NCI-H82 treated with DMSO at 0.1 percent for 48 hours (cell line): Measurements from ENCODE around the gene DEFB124.
A peak's percentile ranks its signal among the peaks of the same experiment; 100 is the strongest.
"Not testable (repeated sequence)": the region's sequence is repeated elsewhere in the genome, so short reads cannot be mapped to it uniquely, and the experiment has no call there.

Experiments used
- DNase-seq: peaks from one replicate; lab custom pipeline; 2025; ENCODE audit not compliant: unreplicated experiment; lab: John Stamatoyannopoulos, UW

The DEFB124 gene, protein sequence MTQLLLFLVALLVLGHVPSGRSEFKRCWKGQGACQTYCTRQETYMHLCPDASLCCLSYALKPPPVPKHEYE

DNA sequence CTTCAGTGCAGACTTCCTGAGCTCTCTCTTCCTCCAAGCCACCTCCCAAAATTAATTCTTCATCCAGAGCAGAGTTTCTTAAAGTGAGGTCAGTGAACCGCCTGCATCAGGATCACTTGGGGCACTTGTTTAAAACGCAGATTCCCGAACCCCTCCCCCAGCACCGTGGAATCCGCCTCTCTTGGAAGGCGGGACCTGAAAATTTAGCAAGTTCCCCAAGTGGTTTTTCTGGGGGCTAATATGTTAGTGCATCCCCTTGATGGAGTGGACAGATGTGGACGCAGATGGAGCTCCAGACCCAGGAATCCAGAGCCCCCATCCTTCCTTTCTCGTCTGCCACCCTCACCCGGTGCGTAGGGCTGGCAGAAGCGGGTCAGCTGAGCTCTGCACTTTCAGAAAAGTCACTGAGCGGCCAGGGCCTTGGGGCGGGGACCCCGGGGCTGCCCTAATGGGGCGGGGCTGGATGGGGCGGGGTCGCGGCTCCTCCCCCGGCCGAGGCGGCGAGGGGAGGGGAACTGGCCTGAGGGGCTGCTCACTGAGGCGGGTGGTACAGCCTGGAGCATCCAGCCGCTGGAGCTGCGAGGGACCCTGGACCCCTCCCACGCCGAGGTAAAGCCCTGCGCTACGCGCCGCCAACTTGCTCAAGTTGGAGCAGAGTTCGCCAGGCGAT lies at the start of gene DEFB124, which contains the start of gene REM1:
DEFB124 (minus strand) TSS at position 370 of the 670 bp plus-strand sequence. CDS start 2,114 bp downstream, outside the sequence.
REM1 (plus strand) TSS at position 531 of the 670 bp plus-strand sequence. CDS start 1,158 bp downstream, outside the sequence.
- no peak for DNase-seq

DNA sequence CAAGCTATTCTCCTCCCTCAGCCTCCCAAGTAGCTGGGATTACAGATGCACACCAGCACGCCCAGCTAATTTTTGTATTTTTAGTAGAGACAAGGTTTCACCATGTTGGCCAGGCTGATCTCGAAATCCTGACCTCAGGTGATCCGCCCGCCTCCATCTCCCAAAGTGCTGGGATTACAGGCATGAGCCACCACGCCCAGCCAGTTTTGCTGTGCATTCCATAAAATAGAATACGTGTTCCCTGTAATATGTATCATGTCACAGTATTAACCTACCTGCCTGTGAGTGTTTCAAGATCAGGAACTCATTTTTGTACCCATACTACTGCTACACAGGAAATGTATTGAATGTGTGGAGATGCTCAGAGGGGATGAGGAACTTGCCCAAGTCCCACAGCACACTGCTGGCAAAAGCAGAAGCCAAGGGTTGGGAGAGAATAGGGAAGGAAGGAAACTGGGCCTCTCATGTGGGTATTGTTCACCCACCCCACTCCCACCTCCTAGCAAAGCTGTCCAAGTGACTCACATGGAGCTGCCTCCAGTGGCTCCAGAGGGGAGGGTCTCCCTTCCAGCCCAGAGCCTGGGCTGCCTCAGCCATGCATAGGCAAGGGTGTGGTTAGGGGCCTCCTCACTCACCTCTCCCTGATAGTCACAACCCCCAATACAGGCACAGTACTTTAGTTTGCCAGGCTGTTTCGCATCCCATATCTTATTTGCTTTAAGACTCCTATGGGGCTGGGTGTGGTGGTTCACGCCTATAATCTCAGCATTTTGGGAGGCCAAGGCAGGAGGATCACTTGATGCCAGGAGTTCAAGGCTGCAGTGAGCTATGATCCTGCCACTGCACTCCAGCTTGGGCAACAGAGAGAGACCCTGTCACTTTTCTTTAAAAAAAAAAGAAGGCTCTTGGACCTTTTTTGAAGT lies 48.7 kb upstream of the DEFB124 start:
- DNase-seq = no peak

DNA sequence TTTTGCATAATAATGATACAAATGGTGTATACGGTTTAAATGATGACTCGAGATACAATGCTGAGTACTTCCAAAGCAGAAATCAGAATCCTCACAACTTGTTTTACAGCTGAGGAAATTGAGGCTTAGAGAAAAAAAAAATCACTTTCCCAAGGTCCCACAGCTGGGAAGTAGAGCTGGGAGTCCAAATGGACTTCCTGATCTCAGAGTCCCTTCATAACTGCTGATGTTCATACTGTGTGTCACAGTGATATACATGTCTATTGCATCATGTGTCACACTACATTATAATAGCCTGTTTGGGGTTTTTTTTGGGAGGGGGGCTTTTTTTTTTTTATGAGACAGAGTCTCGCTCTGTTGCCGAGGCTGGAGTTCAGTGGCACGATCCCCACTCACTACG lies 47.8 kb upstream of the DEFB124 start:
- no peak for DNase-seq

DNA sequence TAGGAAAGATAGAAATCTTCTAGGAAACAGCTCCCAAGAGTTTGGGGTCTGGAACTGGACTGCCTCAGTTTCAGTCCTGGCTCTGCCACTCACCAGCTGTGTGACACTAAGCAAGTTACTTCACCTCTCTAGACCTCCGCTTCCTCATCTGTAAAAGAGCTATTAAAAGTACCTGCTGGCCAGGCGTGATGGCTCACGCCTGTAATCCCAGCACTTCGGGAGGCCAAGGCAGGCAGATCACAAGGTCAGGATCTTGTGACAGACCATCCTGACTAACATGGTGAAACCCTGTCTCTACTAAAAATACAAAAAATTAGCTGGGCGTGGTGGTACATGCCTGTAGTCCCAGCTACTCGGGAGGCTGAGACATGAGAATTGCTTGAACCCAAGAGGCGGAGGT lies 46.3 kb upstream of the DEFB124 start:
- not testable (repeated sequence) for DNase-seq

DNA sequence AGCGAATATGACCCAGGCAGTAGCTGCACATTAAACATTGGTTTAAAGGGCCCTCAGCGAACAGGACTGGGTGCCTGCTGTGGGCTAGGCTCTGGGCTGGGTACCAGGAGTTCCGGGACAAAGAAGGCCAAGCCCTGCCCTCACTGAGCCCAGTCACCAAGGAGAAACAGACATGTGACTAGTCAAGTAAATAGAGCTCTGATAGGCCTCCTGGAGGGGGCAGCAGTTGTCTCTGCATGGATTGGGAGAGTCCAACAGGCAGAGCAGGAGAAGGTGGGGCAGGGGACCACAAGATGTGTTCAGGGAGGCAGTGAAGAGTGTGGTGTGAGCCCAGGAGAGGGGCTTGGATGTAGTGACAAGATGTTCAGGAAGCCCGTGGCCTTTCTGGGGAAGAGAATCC lies 42.4 kb upstream of the DEFB124 start:
- peak; percentile 18 for DNase-seq

DNA sequence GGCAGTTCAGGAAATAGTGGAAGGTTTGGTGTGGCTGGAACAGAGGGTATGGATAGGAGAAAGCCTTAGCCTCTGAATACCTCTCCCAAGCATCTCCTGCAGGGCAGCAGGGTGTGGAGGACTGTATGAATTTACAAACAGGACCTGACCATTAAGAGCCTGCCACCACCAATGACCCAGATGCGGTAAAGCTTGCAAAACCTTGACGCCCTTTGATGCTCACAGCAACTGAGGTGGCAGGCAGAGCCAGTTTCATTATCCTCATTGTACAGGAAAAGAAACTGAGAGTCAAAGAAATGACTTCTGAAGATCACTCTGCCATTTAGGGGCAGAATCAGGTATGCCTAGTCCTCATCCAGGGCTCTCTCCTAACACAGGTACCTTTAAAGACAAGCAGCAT lies 41.7 kb upstream of the DEFB124 start:
- DNase-seq = no peak

DNA sequence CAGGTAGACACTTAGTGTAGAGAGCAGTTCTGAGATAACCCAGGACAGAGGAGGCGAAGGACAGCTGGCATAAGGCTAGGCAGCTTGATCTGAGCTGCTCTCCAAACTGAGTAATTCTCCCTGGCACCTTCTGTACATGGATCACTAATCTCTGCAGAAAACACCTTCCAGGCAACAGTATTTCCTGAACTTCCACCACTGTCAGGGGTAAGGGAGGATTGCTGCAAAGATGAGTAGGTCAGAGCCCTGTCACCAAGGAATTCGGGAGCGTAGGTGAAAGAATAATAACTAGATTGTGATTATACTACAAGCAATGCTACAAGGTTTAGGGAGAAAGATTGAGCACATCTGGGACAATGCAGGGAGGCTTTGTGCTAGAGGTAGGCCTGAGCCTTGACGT lies 41.2 kb upstream of the DEFB124 start:
- no peak for DNase-seq

DNA sequence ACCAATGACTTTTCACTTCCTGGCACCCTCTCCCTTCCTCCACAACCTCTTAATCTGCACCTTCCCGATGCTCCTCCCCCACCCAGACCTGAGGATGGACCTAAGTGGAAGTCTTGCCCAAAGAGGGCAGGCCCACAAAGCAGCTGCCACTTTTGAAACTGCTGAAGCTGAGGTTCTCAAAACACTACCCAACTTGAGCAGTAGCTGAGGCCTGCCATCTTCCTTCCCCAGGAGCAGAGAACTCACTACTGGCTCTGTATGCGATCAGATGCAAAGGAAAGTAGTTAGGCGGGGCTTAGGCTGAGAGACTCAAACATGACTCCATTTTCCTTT lies 40.8 kb upstream of the DEFB124 start:
- no peak for DNase-seq

DNA sequence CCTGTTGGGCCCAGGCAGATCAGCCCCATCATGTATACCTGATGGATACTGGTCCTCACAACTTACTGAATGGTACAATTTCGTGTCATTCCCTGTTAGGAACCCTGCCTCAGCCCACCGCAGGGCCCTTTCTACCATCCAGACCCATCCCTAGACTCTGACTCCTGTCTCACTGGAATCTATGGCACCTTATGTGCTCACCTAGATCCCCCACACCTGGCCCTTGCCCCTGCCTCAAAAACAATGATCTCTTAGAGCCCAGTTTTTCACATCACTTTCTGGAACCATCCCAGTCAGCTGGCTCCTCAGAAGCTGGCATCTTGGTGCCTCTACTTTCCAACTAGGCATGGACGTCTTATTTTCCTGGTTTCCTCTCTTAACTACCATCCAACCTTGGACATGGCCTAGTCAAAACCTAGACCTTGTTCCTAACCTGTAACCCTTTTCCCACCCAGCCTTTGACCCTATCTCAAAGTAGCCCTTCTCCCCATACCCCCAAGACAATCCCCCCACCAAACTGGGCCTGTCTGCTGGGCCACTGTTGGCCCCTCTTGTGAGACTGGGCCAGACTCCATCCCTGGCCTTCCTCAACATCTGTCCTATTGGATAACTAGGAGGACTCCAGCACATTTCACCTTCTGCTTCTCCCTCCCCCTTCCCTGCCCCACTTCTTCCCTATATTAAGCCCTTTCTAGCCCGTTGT lies 40.3 kb upstream of the DEFB124 start:
- no peak for DNase-seq

DNA sequence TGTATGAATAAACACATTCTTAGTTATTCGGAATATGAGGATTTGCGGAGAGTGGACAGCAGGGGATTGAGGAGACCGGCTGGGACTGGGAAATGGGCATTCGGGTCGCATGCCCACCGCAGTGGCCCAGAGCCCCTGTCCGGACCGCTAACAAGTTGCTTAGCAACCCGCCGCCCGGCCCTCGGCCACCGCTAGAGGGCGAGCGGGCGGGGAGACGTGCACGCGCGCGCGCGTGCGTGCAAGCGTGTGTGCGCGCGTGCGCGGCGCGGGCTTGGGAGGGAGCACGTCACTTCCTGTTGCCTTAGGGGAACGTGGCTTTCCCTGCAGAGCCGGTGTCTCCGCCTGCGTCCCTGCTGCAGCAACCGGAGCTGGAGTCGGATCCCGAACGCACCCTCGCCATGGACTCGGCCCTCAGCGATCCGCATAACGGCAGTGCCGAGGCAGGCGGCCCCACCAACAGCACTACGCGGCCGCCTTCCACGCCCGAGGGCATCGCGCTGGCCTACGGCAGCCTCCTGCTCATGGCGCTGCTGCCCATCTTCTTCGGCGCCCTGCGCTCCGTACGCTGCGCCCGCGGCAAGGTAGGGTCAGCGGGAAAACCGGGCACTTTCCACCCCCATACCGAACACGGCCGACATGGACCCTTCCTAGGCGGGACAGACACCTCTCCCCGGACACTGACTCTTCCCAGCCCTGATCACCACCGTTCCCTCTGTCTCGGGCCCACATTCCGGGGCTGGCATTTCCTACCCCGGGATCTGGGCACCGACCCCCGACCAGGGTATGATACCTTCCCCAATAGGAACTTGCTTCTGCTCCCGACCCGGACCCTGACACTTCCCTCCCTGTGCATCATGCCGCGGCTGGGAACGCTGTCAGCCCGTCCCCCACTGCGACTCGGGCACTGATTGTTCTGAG lies 39.5 kb upstream of the DEFB124 start, which contains the start of gene HM13:
HM13 (plus strand) TSS at position 289 of the 918 bp plus-strand sequence; CDS start at position 399, 110 bp downstream.
- peak; percentile 52 for DNase-seq

DNA sequence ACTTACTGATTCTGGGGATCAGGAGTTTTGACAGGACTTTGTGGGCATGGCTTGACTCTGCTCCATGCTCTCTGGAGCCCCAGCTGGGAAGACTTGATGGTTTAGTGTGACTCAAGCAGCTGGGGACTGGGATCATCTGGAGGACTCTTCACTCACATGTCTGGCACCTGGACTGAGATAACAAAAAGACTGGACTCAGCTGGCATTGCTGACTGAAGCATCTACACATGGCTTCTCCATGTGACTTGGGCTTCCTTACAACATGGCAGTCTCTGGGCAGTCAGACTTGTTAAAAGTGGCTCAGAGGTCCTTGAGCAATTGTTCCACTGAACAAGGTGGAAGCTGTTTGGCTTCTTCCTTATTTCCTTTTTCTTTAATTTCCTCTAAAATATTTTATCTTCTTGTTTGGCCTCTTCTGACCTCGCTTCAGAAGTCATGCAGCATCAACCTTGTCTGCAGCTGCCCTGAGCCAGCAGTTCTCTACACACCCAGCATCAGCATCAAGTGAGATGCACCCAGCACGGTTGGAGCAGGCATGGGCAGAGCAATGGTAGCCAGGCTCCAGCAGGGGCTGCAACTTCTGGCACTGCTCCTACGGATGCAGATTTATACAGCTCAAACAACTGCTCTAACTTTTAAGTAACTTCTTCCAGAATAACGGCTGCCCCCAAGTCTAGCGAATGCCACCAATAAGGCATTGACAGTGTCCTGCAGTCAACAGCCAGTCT lies 33.8 kb upstream of the DEFB124 start:
- DNase-seq = no peak

DNA sequence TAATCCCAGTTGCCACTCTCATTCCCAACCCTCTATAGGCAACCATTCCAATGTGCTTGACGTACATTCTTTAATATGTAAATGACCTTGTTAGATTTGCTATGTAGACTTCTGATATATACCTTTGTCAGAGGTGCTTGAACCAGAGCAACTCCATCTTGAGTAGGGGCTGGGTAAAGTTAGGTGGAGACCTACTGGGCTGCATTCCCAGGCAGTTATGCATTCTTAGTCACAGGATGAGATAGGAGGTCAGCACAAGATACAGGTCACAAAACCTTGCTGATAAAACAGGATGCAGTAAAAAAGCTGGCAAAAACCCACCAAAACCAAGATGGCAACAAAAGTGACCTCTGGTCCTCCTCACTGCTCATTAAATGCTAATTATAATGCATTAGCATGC lies 31.0 kb upstream of the DEFB124 start:
- no peak for DNase-seq

DNA sequence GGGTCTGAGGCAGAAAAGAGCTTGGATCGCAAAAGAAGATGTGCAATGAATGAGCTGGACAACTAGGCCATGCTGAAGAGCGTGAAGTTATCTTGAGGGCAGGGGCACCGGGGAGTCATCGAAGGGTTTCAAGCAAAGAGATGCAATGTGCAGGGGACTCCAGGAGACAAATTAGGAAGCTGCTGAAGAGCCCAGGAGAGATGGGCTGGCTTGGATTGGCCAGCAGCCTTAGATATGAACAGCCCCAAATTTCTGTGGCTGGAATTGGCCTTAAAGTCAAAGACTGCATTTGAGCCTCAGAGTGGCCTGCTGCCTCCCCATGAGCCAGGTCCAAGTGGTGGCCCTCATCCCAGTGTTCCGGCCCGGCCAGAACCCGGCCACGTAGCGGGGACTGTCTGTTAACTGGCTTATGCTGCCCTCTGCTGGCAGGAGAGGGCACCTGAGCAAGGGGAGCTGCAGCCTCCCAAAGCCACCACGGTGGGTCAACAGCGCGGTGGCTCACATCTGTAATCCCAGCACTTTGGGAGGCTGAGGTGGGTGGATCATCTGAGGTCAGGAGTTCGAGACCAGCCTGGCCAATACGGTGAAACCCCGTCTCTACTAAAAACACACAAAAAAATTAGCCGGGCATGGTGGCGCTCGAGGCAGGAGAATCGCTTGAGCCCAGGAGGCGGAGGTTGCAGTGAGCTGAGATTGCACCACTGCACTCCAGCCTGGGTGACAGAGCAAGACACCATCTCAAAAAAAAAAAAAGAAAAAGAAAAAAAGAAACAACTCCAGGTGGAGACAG lies 28.2 kb upstream of the DEFB124 start:
- DNase-seq = peak; percentile 28

DNA sequence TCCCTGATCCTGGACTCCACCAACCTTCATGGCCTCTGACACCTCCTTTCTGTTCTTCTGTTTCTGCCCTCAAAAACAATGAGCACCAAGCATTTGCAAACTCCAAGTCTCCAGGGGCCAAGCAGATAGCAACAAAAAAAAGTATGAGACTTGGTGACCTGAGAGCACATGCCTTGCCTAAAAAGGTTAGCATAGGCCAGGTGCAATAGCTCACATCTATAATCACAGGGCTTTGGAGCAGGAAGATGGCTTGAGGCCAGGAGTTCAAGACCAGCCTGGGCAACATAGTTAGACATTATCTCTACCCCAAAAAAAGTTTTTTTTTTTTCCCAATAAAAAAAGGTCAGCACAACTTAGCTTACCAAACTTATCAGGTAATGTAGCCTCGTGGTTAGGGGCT lies 25.6 kb upstream of the DEFB124 start:
- DNase-seq = no peak

DNA sequence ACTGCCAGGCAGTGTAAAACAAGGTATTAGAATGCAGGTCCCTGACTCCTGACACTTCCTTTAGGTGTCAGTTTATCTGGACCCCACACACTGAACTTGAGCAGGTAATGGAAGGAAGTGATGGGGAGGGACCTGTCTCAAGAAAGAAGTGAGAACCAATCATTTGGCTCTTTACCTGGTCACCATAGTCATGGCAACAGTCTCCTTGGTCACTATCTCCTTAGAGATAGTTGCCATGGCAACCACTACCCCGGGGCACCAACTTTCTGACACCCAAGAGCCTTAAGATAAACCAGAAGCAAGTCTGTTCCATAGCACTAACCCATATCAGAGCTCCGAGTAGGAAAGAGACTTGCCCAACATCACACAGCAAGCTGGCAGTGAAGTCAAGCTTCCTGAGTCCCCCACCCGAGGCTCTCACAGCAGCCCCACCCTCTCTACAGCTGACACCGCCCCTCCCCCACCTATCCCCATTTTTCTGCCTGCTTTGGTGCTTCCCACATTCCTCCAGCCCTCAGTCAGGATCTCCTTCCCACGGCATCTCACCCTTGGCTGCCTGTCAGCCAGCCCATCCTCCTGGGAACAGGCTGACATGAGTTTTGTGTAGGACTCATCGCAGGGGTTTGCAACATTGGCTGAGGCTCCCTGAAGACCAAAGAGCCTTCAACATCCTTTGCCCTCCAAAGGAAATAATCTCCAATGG lies 23.1 kb upstream of the DEFB124 start:
- DNase-seq = no peak

DNA sequence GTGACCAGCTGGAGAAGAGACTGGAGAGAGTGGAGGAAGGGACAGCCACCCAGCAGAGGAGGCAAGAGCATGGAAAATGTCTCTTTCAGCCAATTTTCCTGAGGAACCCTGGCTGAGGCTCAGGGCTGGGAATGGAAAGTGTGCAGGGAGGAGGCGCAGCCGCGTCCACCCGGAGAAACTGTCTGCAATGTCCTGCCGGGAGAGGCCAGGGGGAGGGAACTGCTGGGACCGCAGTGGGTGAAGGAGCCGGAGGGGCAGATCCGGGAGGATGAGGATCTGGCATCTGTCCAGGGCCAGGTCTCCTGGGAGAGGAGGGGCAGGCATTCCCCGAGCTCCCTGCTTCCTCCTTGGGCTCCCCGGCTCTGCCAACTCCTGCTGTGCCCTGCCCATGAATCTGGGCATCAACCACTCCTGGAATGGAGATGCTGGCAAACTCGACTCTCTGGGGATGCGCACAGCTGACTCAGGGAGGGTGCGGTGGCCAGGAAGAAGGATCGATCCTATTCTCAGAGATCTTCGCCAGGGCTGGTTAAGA lies 21.9 kb upstream of the DEFB124 start:
- no peak for DNase-seq

DNA sequence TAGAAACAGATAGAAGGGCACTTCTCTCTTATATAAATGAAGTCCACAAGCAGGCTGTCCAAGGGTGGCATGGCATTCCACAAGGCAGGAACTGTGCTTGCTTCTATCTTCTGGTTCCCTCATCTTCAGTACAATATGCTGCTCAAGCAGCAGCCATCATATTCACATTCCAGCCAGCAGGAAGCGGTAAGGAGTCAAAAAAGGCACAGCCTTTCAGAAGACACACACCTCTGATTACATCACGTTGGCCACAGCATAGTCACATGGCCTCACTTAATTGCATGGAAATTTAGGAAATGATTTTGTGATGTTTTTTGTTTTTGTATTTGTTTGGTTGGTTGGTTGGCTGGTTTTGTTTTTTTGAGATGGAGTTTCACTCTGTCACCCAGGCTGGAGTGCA lies 19.2 kb upstream of the DEFB124 start:
- DNase-seq = peak; percentile 32

DNA sequence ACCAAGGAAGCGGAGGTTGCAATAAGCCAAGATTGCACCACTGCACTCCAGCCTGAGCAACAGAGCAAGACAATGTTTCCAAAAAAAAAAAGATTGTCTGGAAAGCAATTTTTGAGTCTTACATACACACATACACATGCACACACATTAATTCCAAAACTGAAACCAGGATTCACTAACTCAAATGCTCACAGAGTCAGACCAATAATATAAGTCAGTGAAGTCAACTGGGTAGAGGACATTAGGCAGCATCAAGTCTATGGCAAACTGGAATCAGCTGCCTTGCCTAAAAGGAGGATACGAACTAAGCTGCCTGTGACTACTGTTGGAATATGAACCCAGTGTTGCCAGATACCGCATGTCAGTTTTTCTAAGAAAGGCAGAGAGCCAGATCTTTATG lies 15.8 kb upstream of the DEFB124 start:
- DNase-seq = no peak
